ENCODE data around the gene TMEM163.

- TF ChIP-seq POLR2A (IDR thresholded peaks at IDR 0.05; ENCODE audit: low read length) (no peak), GATA1 (IDR thresholded peaks at IDR 0.05; ENCODE audit: low read depth, low read length) (no peak)
These were observed 47.8 kb upstream of the TMEM163 start for GRCh38 chr2:134766583-134766982.
